HG02610 (cell line): ENCODE measurements around the gene GALNT9.
"Not testable (repeated sequence)": the region's sequence is repeated elsewhere in the genome, so short reads cannot be mapped to it uniquely, and the experiment has no call there.

Experiments
- ATAC-seq: cut with Tn5 transposase; IDR thresholded peaks from one replicate; pipeline ENCODE4 v1.9.1; 2021; ENCODE audit warnings: mild to moderate bottlenecking, moderate library complexity; ENCODE audit not compliant: unreplicated experiment

The GALNT9 gene

GRCh38 chr12:132295561-132295960, 33.8 kb downstream of the GALNT9 start:
- ATAC-seq: not testable (repeated sequence)

GRCh38 chr12:132295101-132295526, 34.3 kb downstream of the GALNT9 start:
- no peak for ATAC-seq

- ATAC-seq: no peak
These were observed 35.0 kb downstream of the GALNT9 start for GRCh38 chr12:132294121-132295034.

- no peak for ATAC-seq
These were observed 36.8 kb downstream of the GALNT9 start for GRCh38 chr12:132292328-132293319.

DNA sequence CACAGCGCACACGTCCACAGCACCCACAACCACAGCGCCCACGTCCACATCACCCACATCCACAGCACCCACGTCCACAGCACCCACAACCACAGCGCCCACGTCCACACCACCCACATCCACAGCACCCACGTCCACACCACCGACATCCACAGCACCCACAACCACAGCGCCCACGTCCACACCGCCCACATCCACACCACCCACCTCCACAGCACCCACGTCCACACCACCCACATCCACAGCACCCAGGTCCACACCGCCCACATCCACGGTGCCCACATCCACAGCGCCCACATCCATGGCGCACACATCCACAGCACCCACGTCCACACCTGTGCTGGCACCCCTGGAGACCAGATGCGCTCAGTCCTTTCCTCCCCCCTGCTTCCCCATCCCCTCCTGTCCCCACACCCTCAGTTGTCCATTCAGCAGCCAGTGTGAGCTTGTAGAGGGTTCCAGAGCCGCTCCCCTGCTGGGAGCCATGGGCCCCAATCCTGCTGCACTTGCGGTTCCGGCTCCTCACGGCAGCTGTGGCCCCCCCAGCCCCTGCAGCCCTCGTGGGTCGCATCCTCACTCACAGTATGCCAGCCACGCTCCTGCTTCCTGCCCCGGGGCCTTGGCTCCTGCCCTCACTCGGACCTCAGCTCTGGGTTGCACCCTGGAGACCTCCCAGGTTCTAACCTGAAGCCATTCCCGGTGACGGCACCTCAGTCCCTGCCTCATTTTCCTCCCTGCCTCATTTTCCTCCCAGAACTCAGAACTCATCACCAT, 37.8 kb downstream of the GALNT9 start:
- no peak for ATAC-seq

DNA sequence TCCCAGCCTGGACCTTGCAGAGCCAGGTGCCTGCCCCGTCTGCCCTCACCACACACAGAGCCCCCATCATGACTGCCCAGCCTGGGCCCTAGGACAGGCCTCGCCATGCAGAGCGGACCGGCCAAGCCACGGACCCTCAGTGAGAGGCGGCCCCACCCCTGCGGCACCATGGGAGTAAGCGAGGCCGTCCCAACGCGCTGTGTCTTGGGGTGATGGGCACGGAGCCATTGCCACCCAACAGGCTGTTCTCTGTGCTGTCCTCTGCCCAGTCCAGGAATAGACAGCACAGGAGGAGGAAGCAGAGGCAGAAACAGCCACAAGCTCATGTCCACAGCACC, 39.2 kb downstream of the GALNT9 start:
- no peak for ATAC-seq

DNA sequence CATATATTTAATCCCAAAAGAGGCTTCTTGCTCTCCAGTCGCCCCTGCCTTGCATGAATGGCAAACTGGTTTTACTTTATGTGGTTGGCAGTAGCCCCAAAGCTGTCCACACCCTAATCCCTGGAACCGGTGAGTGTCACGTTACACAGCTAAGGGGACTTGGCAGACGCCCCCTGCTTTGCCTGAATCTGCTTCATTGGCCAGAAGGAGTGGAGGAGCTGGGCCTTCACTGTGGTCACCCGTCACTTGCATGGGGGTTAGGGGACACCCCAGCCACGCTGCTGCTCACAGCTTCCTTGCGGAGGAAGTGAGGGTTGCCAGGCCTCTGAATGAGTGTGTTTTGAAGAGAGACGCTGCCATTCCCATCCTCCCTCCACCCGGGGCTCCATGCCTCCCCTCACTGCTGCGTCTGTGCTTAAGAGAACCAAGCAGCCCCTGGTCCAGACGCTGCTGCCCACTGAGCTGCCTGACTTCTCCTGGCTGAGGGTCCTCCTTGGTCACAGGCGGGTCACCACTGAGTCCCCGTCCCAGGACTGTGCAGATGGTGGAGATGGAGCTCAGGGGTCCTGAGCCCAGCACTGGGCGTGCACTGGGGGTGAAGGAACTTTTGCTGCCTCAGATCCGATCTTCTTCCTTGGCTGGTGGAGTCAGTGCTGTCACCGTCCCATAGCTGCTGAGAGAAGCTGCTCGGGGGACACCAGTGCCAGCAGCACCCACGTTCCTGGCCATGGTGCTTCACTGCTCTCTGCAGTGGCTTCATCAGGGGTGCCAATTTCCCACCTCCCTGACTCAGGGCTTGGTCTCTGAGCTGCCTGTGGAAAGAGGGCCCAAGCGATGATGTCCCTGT, 39.8 kb downstream of the GALNT9 start:
- no peak for ATAC-seq

DNA sequence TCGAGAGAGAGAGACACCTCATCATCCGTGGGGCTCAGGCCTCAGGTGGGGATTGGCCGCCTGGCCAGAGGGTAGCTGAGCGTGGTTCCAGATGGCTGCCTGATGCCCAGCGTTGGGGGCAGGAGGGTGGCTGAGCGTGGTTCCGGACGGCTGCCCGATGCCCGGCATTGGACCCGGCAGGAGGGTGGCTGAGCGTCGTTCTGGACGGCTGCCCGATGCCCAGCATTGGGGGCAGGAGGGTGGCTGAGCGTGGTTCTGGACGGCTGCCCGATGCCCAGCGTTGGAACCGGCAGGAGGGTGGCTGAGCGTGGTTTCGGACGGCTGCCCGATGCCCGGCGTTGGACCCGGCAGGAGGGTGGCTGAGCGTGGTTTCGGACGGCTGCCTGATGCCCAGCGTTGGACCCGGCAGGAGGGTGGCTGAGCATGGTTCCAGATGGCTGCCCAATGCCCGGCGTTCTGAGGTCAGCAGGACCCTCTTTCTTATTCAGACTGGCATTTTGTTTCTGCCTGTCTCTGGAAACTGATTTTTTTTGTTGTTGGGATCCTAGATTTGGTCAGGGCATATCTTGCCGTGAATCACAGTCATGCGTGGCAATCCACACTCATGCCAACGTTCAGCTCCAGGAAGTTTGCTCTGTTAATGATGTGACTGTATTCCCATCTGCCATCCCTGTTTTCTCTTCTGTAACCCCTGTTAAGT, 40.7 kb downstream of the GALNT9 start:
- no peak for ATAC-seq

DNA sequence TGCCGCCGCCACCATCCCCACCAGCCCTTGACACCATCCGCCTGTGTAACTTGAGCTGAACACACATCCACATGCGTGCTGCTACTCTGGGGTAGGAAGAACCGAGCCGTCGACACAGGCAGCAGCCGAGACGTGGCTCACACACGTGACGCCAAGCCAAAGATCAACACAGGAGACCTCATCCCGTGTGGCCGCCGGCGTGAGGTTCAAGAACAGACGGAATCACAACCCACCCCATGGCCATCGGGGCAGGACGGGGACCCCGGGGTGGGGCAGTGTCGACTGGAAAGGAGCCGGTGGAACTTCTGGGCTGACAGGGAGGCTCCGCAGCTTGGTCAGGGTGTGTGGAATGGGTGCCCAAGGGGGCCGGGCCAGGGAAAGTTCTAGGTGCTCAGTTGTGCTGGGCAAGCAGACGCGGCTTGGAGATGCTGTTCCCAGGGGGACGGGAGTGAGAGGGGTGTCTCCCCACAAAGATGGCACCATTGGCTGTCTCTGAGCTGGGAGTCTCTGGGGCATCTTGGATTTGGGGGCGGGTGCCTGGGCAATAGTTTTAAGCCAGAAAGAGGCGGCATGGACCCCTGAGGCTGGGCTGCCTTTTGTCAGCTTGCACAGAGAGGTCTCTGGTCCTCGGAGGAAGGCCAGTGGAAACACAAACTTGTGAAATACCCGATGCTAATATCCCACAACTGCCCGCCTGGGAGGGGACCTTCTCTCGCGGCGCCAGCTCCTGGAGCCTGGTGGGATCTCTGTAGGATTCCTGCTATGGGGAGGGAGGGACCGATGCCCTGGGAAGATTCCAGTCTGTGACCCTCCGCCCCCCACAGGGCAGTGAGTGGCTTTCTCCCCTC, 41.8 kb downstream of the GALNT9 start:
- no peak for ATAC-seq

- ATAC-seq: no peak
These were observed 42.5 kb downstream of the GALNT9 start for GRCh38 chr12:132286912-132287311.

DNA sequence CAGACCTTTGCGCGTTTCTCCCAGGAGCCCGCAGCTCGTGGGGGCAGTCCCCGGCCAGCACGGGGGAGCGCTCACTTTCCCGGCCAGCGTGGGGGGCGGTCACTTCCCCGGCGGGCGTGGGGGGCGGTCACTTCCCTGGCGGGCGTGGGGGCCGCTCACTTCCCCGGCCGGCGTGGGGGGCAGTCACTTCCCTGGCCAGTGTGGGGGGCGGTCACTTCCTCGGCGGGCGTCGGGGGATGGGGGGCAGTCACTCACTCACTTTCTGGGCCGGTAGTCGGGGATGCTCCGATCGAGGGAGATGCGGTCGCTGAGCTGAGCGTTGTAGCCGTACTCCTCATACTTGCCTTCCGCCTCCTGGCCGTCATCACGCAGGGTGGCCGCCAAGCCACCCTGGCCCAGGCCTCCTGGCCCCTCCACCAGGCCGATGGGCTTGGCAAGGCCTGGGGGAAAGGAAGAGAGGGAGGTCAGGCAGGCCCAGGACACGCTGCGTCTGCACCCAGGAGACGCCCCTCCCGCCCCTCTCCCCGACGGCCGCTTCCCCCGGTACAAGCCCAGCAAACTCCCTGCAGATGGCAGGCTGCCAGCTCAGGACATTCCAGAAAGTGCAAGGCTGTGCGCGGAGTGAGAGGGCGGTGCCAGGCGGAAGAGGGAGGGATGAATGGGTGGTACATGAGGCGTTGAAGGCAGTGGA, 43.3 kb downstream of the GALNT9 start:
- ATAC-seq: no peak

DNA sequence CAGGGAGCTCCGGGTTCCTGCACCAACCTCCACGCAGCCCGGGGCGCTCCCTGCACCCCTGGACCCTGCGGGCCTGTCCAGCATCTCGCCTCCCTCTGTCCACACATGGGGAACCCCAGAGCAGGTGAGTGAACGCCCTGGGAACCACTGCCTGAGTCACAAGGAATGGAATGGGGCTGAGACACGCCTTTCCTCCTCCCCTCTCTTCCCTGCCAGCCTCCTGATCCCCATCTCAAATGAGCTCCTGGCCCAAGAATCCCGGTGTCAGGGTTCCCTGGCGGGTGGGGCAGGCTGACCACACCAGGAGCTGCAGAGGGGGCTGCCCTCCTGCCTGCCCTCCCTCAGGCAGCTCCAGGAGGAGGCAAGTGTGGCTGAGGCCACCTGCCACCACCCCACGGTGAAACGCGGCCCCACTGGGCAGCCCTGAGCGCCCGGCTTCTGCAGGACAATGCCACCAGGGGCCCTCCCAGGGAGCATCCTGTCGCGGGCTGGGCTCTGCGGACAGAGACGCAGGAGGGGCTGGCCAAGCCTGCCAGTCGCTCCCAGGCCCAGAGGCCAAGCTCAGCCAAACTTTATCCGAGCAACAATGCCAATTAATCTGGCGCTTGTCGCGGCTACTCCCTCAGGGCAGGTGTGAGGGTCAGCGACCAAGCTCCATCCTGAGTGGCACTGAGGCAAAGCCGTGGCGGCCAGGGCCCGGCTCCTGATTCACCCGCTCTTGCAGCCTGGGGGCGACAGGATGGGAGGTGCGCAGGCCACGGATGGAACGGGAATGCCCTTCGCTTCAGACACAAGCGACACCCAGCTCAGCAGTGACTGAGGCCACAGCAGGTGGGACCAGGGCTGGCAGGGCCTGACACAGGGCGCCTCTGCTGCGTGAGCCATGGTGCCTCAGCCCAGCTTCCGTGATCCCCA, 44.3 kb downstream of the GALNT9 start:
- no peak for ATAC-seq

GRCh38 chr12:132284071-132284826, 45.1 kb downstream of the GALNT9 start:
- no peak for ATAC-seq

GRCh38 chr12:132282950-132283771, 46.2 kb downstream of the GALNT9 start:
- no peak for ATAC-seq
